GM21576 (cell line): ENCODE measurements around the gene TEX35.

Experiments
- ATAC-seq: cut with Tn5 transposase; IDR thresholded peaks from one replicate; pipeline ENCODE4 v1.9.1; 2021; ENCODE audit warnings: mild to moderate bottlenecking, moderate library complexity; ENCODE audit not compliant: unreplicated experiment

Gene TEX35

GRCh38 chr1:178512566-178513277, at the start of gene TEX35:
TSS of gene TEX35 (plus strand) at chr1:178513109. CDS start at chr1:178513189, 80 bp downstream.
- ATAC-seq = no peak

GRCh38 chr1:178464141-178464540, 48.8 kb upstream of the TEX35 start:
- ATAC-seq = no peak

GRCh38 chr1:178464566-178464965, 48.3 kb upstream of the TEX35 start:
- no peak for ATAC-seq

- ATAC-seq = no peak
These were observed 47.9 kb upstream of the TEX35 start for GRCh38 chr1:178465011-178465410.

DNA sequence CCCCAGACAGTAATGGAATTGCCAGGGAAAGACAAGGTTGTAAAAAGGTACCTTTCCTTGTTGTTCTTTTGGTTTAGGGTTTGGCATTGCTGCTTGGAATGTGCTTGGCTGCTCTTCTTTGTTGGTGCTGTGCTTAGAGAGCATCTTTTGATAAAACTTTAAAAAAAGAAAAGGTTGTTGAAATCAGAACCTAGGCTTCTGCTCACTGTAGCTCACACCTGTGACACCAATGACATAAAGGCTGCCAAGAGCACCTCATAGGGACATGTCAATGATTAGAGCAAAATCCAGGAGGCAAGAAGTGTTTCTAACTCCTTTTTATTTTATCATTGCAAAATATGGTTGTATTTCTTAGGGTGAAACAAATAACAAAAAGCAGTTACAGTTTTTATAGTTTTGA, 45.1 kb upstream of the TEX35 start:
- ATAC-seq = no peak

DNA sequence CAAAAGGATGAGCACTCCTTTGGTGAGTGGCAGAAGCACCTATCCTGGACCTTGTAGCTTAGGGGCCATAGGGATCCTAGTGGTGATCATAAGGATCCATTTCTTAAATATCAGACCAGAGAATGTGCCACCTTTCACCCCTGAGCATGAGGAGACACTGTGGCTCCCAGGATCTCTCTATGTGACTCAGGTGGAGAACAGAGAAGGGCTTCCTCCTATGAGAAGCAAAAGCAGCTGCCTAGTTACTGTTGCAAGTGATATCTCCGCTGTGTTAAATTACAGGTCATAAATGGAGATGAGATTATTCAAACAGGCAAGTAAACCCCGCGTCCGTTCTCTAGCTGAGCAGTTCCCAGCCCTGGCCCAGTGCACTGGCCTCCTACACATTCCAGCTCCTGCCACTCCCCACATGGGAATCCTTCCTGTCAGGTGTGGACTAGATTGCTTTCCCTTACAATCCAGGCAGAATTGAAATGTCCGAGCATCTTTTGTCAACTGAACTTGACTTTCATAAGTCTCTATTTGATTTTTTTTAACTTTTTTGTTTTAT, 42.4 kb upstream of the TEX35 start:
- ATAC-seq = no peak

DNA sequence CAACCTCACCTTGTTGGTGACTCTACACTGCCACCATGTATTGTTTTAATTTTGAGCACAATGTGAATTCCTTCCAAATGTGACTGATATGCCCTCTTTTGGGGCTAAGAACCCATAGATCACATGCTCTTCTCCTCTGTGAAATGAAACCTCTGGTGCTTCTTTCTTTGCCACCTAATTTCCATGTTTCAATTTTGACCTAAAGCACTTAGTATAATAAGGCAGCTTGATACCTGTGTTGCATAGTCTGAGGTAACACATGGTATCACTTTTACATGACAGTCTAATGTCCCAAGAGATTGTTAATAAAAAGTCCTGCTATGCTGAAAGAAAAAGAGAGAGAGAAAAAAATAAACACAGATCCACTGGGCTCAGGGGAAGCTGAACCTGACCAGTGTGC, 40.4 kb upstream of the TEX35 start:
- no peak for ATAC-seq

DNA sequence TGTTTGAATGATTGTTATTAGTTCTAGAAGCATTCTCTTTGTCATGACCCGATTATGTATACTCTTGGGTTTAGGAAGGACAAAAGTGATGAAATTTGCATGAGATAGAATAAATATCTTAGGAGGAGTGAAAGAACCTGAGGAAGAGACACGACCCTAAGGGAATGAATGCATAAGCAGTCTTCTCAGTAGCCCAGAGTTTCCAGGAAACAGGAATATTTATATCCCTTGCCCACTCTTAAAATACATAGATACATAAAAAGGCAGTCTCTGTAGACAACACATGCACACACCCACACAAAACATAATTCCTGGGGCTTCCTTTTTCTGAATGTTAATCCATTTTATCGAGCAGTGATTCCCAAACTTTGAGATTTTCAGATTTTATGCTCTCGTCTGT, 35.5 kb upstream of the TEX35 start:
- no peak for ATAC-seq

DNA sequence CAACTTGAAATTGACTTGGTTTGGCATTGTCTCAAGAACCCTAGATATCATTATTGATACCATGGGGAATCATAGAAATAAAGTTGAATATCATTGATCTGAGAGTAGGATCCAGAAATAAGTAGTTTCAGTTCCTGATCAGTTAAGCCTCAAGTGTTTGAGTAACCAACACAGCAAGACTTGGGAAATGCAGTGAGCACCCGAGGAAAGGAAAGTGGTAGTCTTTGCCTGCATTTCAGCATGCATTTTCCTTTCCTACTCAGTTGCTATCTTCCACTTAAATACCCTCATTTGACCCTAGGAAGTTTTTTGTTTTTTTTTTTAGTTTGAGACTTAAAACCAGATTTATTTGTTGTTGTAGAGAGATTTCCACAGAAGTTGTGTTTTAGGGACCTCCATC, 35.1 kb upstream of the TEX35 start:
- no peak for ATAC-seq

DNA sequence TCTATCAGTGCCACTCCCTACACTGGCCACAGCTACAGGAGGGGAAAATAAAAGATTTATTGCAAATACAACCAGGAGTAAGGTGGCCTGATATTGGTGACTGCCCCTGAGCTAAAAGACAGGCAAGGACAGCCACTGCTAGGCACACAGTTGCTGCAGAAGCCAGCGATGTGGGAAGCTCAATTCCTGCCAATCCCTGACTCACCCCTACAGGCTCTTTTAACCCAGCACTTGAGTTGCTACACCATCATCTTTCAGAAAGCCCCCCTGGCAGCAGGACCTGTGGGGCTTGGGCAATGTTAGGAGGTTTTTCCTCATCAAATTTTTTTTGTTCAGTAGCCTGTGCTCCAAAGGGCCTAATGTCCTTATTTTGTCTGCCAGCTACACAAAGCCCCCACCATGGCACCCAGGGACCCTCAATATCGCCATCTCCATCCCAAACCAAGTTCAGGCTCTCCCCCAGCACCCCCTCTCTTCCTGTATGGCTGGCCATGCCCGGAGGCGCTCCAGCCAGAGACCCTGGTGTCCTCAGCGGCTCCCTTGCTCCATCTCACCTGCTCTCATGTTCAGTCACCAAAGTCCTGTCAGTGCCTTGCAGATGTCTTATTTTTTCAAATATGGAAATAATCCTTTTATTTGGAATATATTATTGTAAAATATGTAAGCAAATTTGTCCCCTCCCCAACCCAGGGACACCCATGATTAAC, 29.5 kb upstream of the TEX35 start:
- no peak for ATAC-seq

- ATAC-seq = no peak
These were observed 28.1 kb upstream of the TEX35 start for GRCh38 chr1:178484698-178485225.

- ATAC-seq = no peak
These were observed 27.3 kb upstream of the TEX35 start for GRCh38 chr1:178485541-178485981.

DNA sequence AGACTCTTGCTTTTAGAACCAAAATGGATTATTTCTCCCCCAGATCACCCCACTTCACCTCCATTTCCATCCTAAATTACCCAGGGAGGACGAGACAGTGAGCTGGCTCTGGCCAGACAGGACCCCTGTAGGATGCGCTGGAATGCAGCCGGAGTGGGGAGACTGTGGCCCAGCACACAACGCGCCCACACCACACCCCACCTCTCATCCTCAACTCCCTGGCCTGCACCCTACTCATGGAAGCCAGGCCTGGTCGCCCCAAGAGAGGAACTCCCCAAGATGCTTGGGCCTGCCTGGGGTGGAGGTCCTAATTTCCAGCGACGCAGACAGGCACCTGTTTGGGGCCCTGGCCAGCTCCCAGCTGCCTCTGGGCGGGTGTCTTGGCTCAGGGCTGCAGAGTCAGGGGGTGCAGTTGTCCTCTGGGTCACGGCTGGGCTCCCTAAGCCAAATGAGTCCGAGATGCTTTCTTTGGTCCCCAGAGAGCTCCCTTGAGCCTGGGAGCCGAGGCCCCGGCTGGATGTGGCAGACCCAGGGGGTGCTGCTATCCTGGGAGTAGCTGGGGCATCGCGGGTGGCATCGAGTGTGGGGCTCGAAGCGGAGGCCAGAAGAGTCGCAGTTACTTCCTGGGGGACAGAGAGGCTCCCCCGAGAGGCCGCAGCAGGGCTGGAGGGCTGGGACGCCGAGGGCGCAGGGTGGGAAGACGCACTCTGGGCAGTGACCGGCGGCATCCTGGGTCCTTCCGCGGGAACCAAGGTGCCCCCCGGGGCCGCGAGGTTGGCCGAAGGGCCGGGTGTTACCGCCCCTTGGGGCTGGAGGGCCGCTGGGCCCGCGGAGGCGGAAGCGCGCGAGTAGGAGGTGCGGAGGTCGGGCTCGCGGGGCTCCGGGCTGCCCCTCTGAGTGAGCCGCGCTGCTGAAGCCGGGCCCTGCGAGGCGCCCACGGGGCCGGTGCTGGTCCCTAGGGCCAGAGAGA, 26.5 kb upstream of the TEX35 start:
- ATAC-seq = no peak

DNA sequence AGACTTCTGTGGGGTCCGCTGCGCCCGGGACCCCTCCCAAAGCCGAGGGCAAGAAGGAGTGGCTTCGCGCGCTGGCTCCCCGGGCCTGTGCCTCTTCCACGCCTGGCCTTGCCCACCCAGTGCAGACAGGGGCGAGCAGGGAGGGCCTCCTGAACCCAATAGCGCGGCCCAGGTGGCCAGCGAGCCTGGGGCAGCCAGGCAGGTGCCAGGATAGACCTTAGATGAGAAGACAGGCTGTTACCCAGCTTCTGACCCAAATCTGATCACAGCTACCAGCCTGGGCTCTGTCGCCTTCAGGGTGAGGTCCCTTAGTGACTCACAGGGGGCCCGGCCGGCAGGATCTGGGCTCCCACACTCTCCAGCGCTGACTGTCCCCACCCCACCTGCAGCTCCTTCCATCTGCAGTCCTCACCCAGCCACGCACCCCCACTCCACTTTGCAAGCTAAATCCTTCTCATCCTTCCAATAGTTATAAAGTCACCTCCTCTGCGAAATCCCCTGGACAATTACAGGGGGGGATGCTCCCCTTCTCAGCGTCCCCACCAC, 25.8 kb upstream of the TEX35 start:
- ATAC-seq = no peak

- ATAC-seq = no peak
These were observed 24.5 kb upstream of the TEX35 start for GRCh38 chr1:178488393-178488792.

DNA sequence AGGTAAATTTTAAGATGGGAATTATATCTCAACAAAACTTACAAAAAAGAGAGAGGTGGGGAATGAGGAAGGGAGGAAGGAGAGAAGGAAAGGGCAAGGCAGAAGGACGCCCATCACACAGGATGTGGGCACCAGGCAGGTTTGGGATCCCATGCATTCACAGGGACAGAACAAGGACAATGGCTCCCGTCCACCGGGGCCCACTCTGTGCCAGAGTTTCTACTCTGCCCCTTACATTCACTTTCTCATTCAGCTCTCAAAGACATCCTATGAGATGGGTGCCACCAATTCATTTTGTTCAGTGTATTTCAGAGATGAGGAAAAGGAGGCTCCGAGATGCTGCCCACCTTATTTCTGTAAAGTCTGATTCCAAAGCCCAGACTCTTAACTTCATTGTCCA, 23.5 kb upstream of the TEX35 start:
- no peak for ATAC-seq

GRCh38 chr1:178490136-178490535, 22.8 kb upstream of the TEX35 start:
- ATAC-seq = no peak

DNA sequence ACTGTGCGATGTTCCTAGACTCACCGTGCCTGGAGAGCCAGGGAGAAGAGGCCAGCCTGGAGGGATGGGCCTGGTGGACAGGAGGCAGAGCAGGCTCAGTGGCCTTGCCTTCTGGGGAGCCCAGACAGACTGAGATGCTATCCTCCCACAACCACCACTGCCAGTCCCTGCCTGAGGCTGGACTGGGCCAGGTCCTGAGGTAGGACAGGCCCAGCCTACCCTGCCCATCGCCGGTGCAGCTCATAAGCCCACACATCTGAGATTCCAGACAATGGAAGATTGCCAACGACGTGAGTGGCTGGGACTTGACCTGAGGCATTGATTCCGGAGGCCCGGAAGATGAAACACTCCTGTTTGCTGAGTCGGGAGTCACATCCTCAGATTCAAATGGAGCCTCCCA, 21.9 kb upstream of the TEX35 start:
- ATAC-seq = no peak

- no peak for ATAC-seq
These were observed 21.2 kb upstream of the TEX35 start for GRCh38 chr1:178491721-178492120.

GRCh38 chr1:178492341-178492740, 20.6 kb upstream of the TEX35 start:
- no peak for ATAC-seq
